Lung (tissue), 12 donors: Measurements from ENCODE around the gene NPPA. TPM values are rescaled to one million over a fixed set of nuclear protein-coding genes. Genes with fewer than 3 reads are reported as not detected.
A peak's percentile ranks its signal among the peaks of the same experiment; 100 is the strongest.
"Not testable (repeated sequence)": the region's sequence is repeated elsewhere in the genome, so short reads cannot be mapped to it uniquely, and the experiment has no call there.

Experiments
- ATAC-seq: fragments of 200-7000 bp; cut with Tn5 transposase; one replicate; pipeline ENCODE4 v1.9.1; 2020; ENCODE audit warnings: moderate number of reproducible peaks; ENCODE audit not compliant: insufficient read depth, low FRiP score
- DNase-seq, 3 donors: peaks; one replicate each; pipeline ENCODE4 v3.0.0-alpha.2; 2013 to 2017
- H3K27ac ChIP-seq, 2 donors: one replicate each; pipeline ENCODE4 v1.5.1; 2013; ENCODE audit warnings: mild to moderate bottlenecking in 2 of 2, moderate library complexity in 2 of 2, control low read depth in 1 of 2, inconsistent platforms in 1 of 2, low read depth in 1 of 2, low read length in 1 of 2
- H3K27me3 ChIP-seq, 3 donors: one replicate each; pipeline ENCODE4 v1.5.1; 2013; ENCODE audit warnings: low read length in 2 of 3; ENCODE audit not compliant: control insufficient read depth in 3 of 3, insufficient read depth in 3 of 3
- H3K36me3 ChIP-seq, 4 donors: one replicate each; pipeline ENCODE4 v1.5.1; 2013; ENCODE audit warnings: low read length in 4 of 4, mild to moderate bottlenecking in 1 of 4, moderate library complexity in 1 of 4; ENCODE audit not compliant: control insufficient read depth in 4 of 4, insufficient read depth in 4 of 4
- H3K4me1 ChIP-seq, 5 donors: one replicate each; pipeline ENCODE4 v1.5.1; 2013; ENCODE audit warnings: low read length in 5 of 5, mild to moderate bottlenecking in 2 of 5, moderate library complexity in 1 of 5; ENCODE audit not compliant: control insufficient read depth in 5 of 5, insufficient read depth in 5 of 5
- H3K4me3 ChIP-seq: one replicate; pipeline ENCODE4 v1.5.1; 2013; ENCODE audit warnings: mild to moderate bottlenecking, control low read depth, moderate library complexity
- H3K9ac ChIP-seq, 2 donors: one replicate each; pipeline ENCODE4 v1.5.1; 2013; ENCODE audit warnings: low read length in 2 of 2, control low read depth in 1 of 2; ENCODE audit not compliant: insufficient read depth in 1 of 2
- H3K9me3 ChIP-seq, 4 donors: one replicate each; pipeline ENCODE4 v1.5.1; 2013; ENCODE audit warnings: low read length in 3 of 4, mild to moderate bottlenecking in 1 of 4, moderate library complexity in 1 of 4; ENCODE audit not compliant: control insufficient read depth in 4 of 4, insufficient read depth in 3 of 4
- WGBS, 2 donors: extraction: QIAGEN DNeasy Blood & Tissue Kit; methylation state at CpG; one replicate each; pipeline ENCODE4 v1.1.7; 2013; 5-methylcytosine and 5-hydroxymethylcytosine counted together
- polyA plus RNA-seq, 2 donors: library from polyadenylated mRNA; stranded (reverse); fragments of 200-250 nt; gene quantifications; one replicate each; pipeline ENCODE4 v1.2.1, GENCODE V29; 2013
- total RNA-seq, 2 donors: library from RNA; depleted of rRNA in 1 of 2; stranded (reverse); fragments of >200 nt in 1 of 2; gene quantifications; one replicate each; pipeline ENCODE4 v1.2.1, GENCODE V29; 2014 to 2021
- TF ChIP-seq, protein P1 (sequence below): IDR thresholded peaks from 2 replicates; pipeline ENCODE4 v1.5.1; 2012; ENCODE audit warnings: mild to moderate bottlenecking; ENCODE audit errors: control extremely low read depth, extremely low read depth
- donor health status: control.
- donor health status: control.
- donor health status: Bipolar disorder and iron deficiency.
- donor health status: healthy.
- donor health status: DM: yes; HTN: yes; CAD: no.

The NPPA gene
- total and polyA plus RNA-seq, 4 donors: 0.81 to 19.8 (median 6.7) TPM; not detected in 1

DNA sequence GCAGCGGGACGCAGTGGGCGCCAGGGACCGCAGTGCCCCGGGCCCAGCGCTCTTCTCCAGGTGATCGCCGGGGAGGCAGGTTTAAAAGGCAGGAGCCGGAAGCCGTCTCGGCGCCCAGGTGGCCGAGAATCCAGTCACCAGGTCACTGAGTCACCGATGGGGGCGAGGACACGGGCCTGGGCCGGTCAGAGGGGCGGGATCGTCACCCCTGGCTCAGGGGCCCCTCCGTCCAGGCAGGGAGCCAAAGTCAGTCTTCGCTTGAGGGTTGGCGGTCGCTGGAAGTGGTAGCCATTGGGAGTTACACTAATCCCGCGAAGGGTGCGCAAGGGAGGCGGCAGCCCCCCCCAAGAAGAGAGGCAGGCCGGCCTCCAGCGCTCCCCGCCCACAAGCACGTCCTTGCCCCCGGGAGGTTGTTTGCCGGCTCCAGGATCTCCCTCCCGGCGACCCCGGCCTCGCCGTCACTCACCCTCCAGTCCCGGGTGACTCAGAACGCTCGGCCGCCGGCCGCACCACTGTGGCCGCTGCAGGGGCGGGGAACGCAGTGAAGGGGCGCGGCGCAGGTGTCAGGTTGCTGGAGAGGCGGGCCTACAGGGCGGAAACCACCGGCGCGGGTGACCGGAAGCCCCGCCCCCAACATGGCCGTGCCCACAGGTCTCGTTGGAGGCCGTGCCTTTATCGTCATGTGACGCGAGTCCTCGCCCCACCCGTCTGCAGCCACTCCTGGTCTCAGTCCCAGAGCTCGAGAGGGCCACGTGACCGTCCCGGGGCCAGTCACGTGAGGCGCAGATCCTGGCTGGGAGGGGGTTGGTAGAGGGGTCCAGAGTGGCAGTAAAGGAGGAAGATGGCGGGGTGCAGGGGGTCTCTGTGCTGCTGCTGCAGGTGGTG is 41.9 kb downstream of the NPPA start, which contains the start of the genes CLCN6 and MTHFR:
Gene CLCN6, plus strand, starts transcription at position 770 of the 885 bp plus-strand sequence. Its CDS starts 72 bp downstream, at position 842.
Gene MTHFR, minus strand, starts transcription at position 543 of the 885 bp plus-strand sequence. CDS start 2,848 bp downstream, outside the sequence.
- peak; percentile 99 to 100 (median 100) for DNase-seq
- TF ChIP-seq, protein P1, sequence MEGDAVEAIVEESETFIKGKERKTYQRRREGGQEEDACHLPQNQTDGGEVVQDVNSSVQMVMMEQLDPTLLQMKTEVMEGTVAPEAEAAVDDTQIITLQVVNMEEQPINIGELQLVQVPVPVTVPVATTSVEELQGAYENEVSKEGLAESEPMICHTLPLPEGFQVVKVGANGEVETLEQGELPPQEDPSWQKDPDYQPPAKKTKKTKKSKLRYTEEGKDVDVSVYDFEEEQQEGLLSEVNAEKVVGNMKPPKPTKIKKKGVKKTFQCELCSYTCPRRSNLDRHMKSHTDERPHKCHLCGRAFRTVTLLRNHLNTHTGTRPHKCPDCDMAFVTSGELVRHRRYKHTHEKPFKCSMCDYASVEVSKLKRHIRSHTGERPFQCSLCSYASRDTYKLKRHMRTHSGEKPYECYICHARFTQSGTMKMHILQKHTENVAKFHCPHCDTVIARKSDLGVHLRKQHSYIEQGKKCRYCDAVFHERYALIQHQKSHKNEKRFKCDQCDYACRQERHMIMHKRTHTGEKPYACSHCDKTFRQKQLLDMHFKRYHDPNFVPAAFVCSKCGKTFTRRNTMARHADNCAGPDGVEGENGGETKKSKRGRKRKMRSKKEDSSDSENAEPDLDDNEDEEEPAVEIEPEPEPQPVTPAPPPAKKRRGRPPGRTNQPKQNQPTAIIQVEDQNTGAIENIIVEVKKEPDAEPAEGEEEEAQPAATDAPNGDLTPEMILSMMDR: no peak
- H3K27me3 ChIP-seq: no peaks in the 10 kb centered on the region
- peak within 1 kb of the TSS; percentile 63 to 66 for H3K9ac ChIP-seq
- H3K4me1 ChIP-seq: peaks cover 8 to 51% (median 14%) of the 10 kb centered on the region in 5 donors
- H3K36me3 ChIP-seq: peaks cover 0 to 9% (median 7%) of the 10 kb centered on the region in 4 donors
- WGBS, 2 donors: 0 to 1% methylated on average over 71 to 72 of the region's 72 CpGs
- H3K9me3 ChIP-seq: peaks cover 0 to 6% (median 0%) of the 10 kb centered on the region in 4 donors
- peak within 1 kb of the TSS; percentile 95 to 97 for H3K27ac ChIP-seq
- H3K4me3 ChIP-seq: peak within 1 kb of the TSS; percentile 72
- peak; percentile 91 for ATAC-seq

DNA sequence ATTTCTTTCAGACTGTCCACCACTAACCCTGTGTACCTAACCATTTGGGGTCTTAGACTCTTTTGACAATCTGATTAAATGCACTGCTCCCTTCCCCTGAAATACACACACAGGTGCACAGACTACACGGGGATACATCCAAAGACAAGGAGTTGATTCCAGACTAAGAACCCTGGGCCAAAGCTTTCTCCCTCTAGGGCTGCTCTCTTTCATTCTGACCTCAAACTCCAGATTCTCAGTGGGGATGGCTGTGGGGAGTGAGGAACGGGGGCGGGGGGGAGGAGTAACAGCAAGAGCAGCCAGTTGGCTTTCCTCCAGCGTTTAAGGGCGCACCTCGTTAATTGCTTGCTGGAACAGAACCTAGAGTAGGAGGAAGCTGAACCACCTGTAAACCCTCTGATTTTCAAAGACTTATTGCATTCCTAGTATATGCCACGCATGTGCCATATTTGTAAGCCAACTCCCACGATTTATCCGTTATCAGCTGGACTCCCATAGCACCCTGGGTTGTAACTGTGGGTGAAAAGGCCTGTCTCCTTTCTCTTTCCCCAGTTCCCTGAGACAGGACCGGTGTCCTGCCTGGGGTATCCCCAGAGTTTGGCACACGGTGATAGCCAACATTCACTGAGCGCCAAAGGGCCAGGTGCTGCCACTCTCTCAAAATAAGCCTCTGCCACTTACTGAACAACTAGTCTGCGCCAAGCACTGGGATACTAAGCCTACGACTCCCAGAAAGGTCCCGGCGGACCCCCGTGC is 42.7 kb downstream of the NPPA start:
- WGBS, 2 donors: 6% methylated on average over 17 of the region's 17 CpGs
- Histone ChIP-seq H3K9ac (peak overlapping the region; percentile 54 to 66), H3K27ac (peak overlapping the region; percentile 95 to 97), H3K4me1 (peaks cover 8 to 51% (median 14%) of the 10 kb centered on the region in 5 donors), H3K4me3 (peak overlapping the region; percentile 59), H3K27me3 (no peaks in the 10 kb centered on the region), H3K9me3 (peaks cover 0 to 6% (median 0%) of the 10 kb centered on the region in 4 donors), H3K36me3 (peaks cover 0 to 17% (median 7%) of the 10 kb centered on the region in 4 donors)
- peak; percentile 57 to 72 (median 67) for DNase-seq
- TF ChIP-seq, protein P1: no peak
- no peak for ATAC-seq

DNA sequence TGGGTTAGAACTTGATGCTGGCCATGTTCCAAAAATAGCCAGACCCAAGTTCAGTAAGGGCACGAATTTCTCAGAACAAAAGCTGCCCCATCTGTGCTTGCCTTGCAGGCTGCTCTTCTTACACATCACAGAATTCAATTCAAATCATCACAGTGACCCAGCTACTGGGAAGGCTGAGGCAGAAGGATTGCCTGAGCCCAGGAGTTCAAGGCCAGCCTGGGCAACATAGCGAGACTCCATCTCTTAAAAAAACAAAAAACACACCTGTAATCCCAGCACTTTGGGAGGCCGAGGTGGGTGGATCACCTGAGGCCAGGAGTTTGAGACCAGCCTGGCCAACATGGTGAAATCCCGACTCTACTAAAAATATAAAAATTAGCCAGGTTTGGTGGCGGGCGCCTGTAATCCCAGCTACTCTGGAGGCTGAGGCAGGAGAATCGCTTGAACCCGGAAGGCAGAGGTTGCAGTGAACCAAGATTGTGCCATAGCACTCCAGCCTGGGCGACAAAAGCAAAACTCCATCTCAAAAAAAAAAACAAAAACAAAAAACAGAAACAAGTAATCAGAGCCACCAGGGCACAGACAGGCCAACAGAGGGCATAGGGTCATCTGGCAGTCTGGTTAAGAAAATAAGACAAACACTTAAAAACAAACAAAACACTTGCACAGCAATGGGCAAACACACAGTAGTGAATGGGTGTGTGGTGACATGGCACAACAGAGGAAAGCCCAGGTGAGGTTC is 43.5 kb downstream of the NPPA start:
- not testable (repeated sequence) for ATAC-seq, H3K9me3 ChIP-seq, H3K27me3 ChIP-seq, H3K4me3 ChIP-seq, DNase-seq
- H3K36me3 ChIP-seq: peaks cover 0 to 23% (median 7%) of the 10 kb centered on the region in 4 donors
- peak overlapping the region; percentile 95 to 97 for H3K27ac ChIP-seq
- 69 to 74% methylated on average over 9 of the region's 9 CpGs for WGBS, 2 donors
- H3K4me1 ChIP-seq: peaks cover 8 to 51% (median 14%) of the 10 kb centered on the region in 5 donors
- peak overlapping the region in 1 of 2 donors; percentile 47 for H3K9ac ChIP-seq
